ENCODE results near the gene F10.

F10 gene

DNA sequence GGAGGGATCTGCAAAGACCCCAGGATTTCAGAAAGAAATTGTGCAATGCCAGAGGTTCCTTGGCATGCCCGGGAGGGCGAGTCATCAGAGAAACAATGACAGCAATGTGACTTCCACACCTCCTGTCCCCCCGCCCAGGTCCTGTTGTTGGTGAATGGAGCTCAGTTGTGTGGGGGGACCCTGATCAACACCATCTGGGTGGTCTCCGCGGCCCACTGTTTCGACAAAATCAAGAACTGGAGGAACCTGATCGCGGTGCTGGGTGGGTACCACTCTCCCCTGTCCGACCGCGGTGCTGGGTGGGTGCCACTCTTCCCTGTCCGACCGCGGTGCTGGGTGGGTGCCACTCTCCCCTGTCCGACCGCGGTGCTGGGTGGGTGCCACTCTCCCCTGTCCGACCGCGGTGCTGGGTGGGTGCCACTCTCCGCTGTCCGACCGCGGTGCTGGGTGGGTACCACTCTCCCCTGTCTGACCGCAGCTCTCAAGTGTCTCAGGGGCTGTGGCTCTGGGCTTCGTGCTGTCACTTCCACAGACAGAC lies 5.2 kb upstream of the F10 start:
- Histone ChIP-seq H3K79me2 (ENCODE audit: insufficient read depth, low read length) (no peaks in the 10 kb centered on the region), H3K9me2 (replicated peaks; ENCODE audit: insufficient read depth, low read length) (no peaks in the 10 kb centered on the region), H3K9ac (ENCODE audit: low read length) (no peak overlapping the region), H3K4me3 (ENCODE audit: insufficient read depth, low read length, poor library complexity, severe bottlenecking) (no peak overlapping the region), H4K20me1 (ENCODE audit: low read depth, low read length) (no peaks in the 10 kb centered on the region), H3K4me2 (ENCODE audit: low read depth, low read length, poor library complexity, severe bottlenecking) (no peak overlapping the region), H3F3A (ENCODE audit: insufficient read depth) (no peaks in the 10 kb centered on the region), H2AFZ (ENCODE audit: low read depth, low read length, severe bottlenecking) (no peak overlapping the region), H3K27me3 (ENCODE audit: low read length) (no peaks in the 10 kb centered on the region), H3K27ac (ENCODE audit: low read depth, low read length) (no peak overlapping the region), H3K36me3 (ENCODE audit: low read length) (no peaks in the 10 kb centered on the region), H3K9me3 (ENCODE audit: insufficient read depth, low read length) (no peaks in the 10 kb centered on the region)
- TF ChIP-seq, protein P1, sequence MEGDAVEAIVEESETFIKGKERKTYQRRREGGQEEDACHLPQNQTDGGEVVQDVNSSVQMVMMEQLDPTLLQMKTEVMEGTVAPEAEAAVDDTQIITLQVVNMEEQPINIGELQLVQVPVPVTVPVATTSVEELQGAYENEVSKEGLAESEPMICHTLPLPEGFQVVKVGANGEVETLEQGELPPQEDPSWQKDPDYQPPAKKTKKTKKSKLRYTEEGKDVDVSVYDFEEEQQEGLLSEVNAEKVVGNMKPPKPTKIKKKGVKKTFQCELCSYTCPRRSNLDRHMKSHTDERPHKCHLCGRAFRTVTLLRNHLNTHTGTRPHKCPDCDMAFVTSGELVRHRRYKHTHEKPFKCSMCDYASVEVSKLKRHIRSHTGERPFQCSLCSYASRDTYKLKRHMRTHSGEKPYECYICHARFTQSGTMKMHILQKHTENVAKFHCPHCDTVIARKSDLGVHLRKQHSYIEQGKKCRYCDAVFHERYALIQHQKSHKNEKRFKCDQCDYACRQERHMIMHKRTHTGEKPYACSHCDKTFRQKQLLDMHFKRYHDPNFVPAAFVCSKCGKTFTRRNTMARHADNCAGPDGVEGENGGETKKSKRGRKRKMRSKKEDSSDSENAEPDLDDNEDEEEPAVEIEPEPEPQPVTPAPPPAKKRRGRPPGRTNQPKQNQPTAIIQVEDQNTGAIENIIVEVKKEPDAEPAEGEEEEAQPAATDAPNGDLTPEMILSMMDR (IDR thresholded peaks at IDR 0.05; ENCODE audit: insufficient read depth, low read length, poor library complexity, severe bottlenecking): no peak
- no peak for TF ChIP-seq EZH2phosphoT487 (conservative IDR thresholded peaks at IDR 0.05; ENCODE audit: low read length)

DNA sequence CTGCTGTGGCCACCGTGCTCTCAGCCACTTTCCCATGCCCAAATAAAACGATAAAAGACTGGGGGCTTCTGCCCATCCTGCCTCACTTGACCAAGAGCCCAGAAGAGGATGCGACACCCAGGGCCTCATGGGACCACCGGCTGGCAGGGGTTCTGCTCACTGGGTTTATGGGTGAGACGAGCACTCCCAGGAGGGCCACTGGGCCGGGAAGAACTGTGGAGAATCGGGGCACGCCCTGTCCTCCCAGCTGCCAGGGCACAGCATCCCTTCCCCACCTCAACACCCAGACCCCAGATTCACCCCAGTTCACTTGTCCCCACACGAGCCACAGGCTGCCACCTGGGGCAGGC lies 4.7 kb upstream of the F10 start:
- no peaks in the 10 kb centered on the region for H3K79me2 ChIP-seq (ENCODE audit: insufficient read depth, low read length)
- no peaks in the 10 kb centered on the region for H3F3A ChIP-seq (ENCODE audit: insufficient read depth)
- no peaks in the 10 kb centered on the region for H4K20me1 ChIP-seq (ENCODE audit: low read depth, low read length)
- no peak overlapping the region for H3K4me2 ChIP-seq (ENCODE audit: low read depth, low read length, poor library complexity, severe bottlenecking)
- H2AFZ ChIP-seq (ENCODE audit: low read depth, low read length, severe bottlenecking): no peak overlapping the region
- H3K27ac ChIP-seq (ENCODE audit: low read depth, low read length): no peak overlapping the region
- H3K9me3 ChIP-seq (ENCODE audit: insufficient read depth, low read length): no peaks in the 10 kb centered on the region
- H3K36me3 ChIP-seq (ENCODE audit: low read length): no peaks in the 10 kb centered on the region
- no peak for TF ChIP-seq EZH2phosphoT487 (conservative IDR thresholded peaks at IDR 0.05; ENCODE audit: low read length)
- TF ChIP-seq, protein P1 (IDR thresholded peaks at IDR 0.05; ENCODE audit: insufficient read depth, low read length, poor library complexity, severe bottlenecking): no peak
- no peak overlapping the region for H3K4me3 ChIP-seq (ENCODE audit: insufficient read depth, low read length, poor library complexity, severe bottlenecking)
- no peaks in the 10 kb centered on the region for H3K27me3 ChIP-seq (ENCODE audit: low read length)
- no peak overlapping the region for H3K9ac ChIP-seq (ENCODE audit: low read length)
- no peaks in the 10 kb centered on the region for H3K9me2 ChIP-seq (replicated peaks; ENCODE audit: insufficient read depth, low read length)

DNA sequence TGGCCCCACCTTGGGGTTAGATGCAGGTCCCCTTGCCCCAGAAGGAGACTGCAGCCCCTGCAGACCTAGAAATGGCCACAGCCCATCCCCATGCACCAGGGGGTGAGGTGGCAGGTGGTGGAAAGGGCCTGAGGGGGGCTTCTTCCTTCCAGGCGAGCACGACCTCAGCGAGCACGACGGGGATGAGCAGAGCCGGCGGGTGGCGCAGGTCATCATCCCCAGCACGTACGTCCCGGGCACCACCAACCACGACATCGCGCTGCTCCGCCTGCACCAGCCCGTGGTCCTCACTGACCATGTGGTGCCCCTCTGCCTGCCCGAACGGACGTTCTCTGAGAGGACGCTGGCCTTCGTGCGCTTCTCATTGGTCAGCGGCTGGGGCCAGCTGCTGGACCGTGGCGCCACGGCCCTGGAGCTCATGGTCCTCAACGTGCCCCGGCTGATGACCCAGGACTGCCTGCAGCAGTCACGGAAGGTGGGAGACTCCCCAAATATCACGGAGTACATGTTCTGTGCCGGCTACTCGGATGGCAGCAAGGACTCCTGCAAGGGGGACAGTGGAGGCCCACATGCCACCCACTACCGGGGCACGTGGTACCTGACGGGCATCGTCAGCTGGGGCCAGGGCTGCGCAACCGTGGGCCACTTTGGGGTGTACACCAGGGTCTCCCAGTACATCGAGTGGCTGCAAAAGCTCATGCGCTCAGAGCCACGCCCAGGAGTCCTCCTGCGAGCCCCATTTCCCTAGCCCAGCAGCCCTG lies 4.2 kb upstream of the F10 start:
- no peak overlapping the region for H3K4me3 ChIP-seq (ENCODE audit: insufficient read depth, low read length, poor library complexity, severe bottlenecking)
- H3K9me2 ChIP-seq (replicated peaks; ENCODE audit: insufficient read depth, low read length): no peaks in the 10 kb centered on the region
- H3K9me3 ChIP-seq (ENCODE audit: insufficient read depth, low read length): no peaks in the 10 kb centered on the region
- H3F3A ChIP-seq (ENCODE audit: insufficient read depth): no peaks in the 10 kb centered on the region
- no peak overlapping the region for H2AFZ ChIP-seq (ENCODE audit: low read depth, low read length, severe bottlenecking)
- H3K9ac ChIP-seq (ENCODE audit: low read length): no peak overlapping the region
- TF ChIP-seq, protein P1 (IDR thresholded peaks at IDR 0.05; ENCODE audit: insufficient read depth, low read length, poor library complexity, severe bottlenecking): no peak
- no peak for TF ChIP-seq EZH2phosphoT487 (conservative IDR thresholded peaks at IDR 0.05; ENCODE audit: low read length)
- no peaks in the 10 kb centered on the region for H3K79me2 ChIP-seq (ENCODE audit: insufficient read depth, low read length)
- H4K20me1 ChIP-seq (ENCODE audit: low read depth, low read length): no peaks in the 10 kb centered on the region
- H3K27me3 ChIP-seq (ENCODE audit: low read length): no peaks in the 10 kb centered on the region
- no peak overlapping the region for H3K27ac ChIP-seq (ENCODE audit: low read depth, low read length)
- no peak overlapping the region for H3K4me2 ChIP-seq (ENCODE audit: low read depth, low read length, poor library complexity, severe bottlenecking)
- H3K36me3 ChIP-seq (ENCODE audit: low read length): no peaks in the 10 kb centered on the region
